NCI-H1694 (cell line): Measurements from ENCODE around the gene FBXW7.

Experiments
- DNase-seq: peaks from one replicate; lab custom pipeline; 2025; lab: John Stamatoyannopoulos, UW

Gene FBXW7

DNA sequence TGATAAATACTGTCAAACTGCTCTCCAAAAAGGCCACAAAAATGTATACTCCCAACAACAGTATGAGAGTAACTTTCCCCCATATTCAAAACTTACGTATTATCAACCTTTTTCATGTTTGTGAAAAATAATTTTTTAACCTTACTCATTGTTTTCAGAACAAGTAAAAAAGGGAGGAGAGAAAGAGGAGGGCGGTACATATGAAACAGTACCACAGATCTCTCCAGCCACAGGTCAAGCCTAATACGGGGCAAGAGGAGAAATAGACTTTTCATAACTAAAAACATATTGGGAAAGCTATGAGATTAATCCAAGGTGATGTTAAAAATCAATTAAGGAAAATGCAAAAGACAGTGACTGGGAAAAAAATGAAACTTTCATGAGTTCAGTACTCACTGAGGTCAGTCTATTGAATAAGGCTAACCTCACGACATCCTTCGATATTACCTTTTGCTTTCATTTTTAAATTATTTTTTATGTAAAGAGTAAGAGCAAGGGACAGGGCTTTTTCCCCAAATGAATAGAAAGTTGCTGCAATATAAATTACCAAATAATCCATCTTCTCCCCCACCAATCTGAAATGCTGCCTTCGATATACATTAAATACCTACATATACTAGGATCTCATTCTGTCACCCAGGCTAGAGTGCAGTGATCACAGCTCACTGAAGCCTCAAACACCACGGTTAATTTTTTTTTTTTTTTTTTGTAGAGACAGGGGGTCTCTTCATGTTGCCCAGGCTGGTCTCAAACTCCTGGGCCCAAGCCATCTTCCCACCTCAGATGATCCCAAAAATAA is 25.3 kb downstream of the FBXW7 start:
- DNase-seq, result no peak

DNA sequence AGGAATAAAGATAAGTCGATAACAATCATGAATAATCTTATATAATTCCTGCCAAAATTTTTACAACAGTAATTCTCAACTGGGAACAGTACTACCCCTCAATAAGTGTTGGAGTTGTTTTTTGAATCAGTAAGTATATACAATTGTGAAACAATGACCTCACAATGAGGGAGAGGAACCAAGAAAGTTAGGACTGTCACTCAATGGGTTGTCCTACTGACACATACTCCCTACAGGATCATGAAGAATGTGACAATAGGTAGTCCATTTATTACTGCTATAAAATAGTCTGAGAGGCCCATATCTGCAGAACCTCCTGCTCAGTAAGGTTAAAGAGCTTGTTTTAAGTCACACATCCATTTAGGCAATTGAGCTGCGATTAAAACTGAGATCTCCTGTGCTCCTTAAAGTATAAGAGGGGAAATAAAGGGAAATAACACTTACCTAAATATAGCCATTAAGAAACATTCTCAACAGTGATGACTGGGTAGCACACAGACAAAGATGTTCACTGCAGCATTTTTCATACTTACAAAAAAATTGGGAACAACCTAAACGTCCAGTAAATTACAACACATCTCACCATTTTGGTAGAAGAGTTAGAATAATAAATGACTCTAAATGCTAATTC is 26.2 kb downstream of the FBXW7 start:
- no peak for DNase-seq

- DNase-seq, result no peak
Measured at GRCh38 chr4:152508818-152509217, 27.1 kb downstream of the FBXW7 start.

DNA sequence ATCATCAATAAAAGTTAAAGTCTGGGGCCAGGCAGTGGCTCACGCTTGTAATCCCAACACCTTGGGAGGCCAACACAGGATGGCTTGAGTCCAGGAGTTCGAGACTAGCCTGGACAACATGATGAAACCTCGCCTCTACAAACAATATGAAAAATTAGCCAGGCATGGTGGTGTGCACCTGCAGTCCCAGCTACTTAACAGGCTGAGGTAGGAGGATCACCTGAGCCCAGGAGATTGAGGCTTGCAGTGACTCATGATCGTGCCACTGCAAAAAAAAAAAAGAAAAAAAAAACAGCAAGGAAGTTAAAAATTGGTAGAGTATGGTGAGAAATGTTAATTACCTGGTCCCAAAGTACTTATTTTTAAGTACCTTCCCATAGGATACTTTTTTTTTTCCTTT is 27.5 kb downstream of the FBXW7 start:
- DNase-seq, result no peak

- no peak for DNase-seq
Measured at GRCh38 chr4:152503653-152504290, 32.1 kb downstream of the FBXW7 start.

DNA sequence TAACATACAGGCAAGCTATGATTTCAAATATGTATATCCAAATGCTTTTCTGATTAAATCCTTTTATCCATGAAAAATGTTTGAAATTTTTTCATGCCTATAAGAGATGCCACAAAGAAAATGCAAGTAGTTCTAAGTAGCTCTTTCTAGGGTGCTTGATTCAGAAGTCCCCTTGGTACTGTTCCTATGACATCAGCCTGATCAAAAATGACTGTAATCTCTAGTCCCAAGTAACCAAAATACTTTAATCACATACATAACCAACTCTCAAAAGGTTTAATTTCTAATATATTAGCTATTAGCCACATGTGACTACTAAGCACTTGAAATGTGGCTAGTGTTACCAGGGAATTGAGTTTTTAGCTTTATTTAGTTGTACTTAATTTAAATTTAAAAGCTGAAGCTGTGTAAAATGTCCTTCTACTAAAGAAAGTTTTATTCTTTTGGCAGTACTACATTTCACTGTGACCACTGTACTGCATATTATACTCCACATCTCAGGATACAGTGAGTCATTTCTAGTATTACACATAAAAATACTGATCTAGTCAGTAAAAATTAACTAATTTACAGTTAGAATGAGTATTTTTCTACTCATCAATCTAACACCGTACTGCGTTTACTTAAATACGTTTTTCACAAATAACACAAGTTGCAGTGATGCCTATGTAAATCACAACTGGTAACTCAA is 33.9 kb downstream of the FBXW7 start:
- DNase-seq, result no peak

DNA sequence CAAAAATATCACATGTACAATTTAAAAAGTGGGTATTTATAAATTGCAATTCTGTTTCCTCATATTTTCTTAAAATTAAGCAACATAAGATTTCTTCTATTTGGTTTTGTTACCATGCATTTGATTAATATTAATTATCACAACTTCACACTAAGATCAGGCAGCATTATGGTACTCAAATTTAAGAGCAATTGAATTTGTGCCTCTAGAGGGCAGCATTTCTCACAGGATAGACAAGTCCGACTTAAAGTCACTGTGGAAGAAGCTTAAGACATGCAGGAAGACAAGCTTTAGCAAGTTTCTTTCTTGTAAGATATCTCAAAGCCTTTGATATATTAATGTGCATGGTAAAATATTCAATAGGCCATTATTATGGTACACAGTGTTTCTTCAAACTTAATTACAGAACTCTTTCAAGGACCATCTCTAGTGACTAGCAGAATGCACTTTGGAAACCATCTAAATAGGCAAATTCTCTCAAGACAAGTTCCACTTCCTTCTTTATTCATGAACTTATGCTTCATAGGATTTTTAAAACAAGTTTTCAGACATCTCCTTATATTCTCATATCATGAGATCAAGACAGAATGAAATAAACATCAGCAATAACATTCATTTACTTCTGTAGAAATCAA is 35.0 kb downstream of the FBXW7 start:
- peak; percentile 64 for DNase-seq

DNA sequence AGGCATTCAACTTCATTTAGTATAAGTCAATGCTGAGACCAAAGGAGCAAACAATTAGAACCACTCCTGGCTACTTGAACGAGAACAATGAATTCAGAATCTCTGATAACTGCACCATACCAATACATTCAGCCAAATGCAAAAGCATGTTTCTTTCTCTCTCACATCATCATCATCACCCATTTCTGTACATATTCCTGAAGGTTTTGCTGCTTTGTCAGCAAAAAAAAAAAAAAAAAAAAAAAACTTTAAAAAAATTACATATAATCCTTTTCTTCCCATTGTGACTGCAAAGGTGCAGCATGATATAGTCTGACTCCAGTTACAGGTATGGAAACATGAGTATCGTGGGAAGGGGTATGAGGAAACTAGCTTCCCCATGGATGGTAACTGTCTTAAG is 35.6 kb downstream of the FBXW7 start:
- DNase-seq, result no peak

DNA sequence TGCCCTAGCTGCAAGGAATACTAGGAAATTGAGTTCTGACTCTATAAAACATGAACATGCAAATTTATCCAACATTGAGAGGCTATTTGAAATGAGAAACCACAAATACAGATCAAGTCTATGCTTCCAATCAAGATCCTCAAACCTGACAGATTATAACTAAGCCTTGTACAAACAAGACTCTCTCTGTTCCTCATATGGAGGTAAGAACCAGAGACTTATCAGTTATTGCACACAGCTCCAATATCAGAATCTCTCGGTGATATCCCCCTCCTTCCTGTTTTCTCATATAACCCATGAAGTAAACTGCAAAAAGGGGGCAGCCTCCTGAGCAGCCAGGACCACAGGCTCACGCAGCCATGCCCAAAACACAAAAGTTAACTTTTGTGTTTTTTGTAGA is 36.5 kb downstream of the FBXW7 start:
- no peak for DNase-seq

DNA sequence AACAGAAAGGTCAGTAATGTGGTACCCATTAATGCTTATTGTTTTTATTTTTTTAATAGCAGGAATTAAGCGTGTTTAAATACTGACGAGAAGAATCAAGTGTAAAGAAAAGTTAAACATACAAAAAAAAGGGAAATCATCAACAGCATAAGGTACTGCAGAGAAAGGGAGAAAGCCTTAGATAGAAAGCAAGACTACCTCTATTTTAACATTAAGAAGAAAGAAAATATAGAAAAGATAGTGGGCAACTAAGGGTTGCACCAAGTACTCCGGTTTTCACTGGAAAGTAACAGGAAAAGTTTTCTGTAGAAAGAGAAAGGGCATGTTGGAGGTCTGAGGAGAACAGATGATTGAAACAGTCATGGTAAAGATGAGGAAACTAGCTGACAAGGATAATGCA is 41.9 kb downstream of the FBXW7 start:
- no peak for DNase-seq

GRCh38 chr4:152488246-152488645 is 47.6 kb downstream of the FBXW7 start:
- DNase-seq, result no peak

DNA sequence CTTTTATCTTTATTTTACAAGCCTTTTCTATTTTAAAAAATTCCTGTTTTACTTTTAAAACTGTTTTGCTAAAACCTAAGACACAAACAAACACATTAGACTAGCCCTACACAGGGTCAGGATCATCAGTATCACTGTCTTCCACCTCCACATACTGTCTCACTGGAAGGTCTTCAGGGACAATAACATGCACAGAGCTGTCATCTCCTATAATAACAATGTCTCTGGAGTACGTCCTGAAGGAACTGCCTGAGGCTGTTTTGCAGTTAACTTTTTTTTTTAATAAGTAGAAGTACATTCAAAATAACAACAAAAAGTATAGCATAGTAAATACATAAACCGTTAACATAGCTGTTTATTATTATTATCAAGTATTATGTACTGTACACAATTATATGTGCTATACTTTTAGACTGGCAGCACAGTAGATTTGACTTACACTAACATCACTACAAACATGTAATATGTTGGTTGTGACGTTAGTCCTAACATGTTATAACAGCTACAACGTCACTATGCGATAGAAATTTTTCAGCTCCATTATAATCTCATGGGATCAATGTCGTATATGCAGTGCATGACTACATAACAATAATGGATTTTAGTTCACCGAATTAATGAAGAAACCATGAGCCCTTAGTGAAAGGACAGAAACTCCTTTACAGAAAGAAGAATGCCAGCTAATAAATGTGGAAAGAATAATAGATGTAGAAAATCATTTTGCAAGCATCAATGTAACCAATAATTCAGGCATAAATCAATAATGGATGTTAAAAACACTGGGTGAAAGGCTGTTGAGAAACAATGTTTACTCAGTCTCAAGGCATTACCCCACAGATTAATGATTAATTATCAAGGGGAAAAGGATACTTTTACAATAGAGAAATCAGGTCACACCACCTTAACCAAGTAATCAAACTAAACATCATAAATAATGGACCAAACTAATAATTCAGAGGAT is 49.2 kb downstream of the FBXW7 start:
- DNase-seq, result no peak

DNA sequence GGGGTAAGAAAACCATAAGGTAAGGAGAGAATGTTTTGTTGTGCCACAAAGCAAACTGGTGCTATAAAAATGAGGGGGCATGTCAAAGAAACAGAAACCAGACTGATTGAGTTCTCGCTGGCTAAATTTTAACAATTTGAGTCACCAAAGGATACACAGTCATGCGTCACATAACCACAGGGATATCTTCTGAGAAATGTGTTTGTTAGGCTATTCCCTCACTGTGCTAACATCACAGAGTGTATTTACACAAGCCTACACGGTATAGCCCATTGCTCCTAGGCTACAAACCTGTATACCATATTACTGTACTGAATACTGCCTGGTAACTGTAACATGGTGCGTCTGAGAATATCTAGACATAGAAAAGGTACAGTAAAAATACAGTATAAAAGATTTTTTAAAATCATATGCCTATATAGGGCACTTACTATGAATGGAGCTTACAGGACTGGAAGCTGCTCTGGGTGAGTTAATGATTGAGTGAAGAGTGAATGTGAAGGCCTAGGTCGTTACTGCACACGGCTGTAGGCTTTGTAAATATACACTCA is 50.1 kb downstream of the FBXW7 start:
- DNase-seq, result no peak

DNA sequence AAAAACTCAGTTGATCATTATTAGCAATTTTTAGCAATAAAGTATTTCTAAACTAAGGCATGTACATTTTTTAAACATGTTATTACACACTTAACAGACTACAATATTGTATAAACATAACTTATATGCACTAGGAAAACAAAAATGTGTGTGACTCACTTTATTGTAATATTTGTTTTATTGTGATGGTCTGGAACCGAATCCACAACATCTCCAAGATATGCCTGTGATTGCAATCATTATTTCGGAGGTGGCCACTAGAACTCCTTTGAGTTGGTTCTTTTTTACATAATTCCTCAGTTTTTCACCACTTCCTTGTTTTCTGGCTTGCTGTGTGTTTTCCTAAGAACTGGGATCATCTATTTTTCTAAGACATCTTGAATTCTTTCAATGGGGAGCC is 53.7 kb downstream of the FBXW7 start:
- no peak for DNase-seq

GRCh38 chr4:152480901-152481300 is 55.0 kb downstream of the FBXW7 start:
- no peak for DNase-seq

GRCh38 chr4:152480326-152480725 is 55.6 kb downstream of the FBXW7 start:
- DNase-seq, result no peak

GRCh38 chr4:152479428-152480026 is 56.4 kb downstream of the FBXW7 start:
- DNase-seq, result no peak

GRCh38 chr4:152478461-152479237 is 57.2 kb downstream of the FBXW7 start:
- no peak for DNase-seq

DNA sequence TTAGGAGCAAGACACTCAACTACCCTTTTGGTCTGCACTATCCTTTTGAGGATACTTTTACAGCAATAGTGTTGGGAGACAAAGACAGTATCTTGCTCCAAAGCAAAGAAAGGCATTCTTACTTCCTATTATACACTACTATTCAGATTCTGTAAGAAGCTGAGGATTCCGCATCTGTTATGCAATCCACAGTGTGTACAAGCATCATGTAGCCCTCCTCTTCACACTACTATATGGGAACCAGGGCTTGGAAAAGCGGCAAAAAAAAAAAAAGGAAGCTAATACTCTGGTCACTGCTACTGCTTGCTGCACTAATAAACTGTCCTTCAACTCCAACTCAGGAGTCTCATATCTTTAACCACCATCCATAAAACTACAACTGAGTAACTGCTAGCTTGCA is 59.1 kb downstream of the FBXW7 start:
- DNase-seq, result no peak
